H1 (cell line): ENCODE measurements around the gene DENND2D.

Source experiments
- POLR2A ChIP-seq, 2 experiments: IDR thresholded peaks; 1 replicate in 1 of 2; 2 replicates in 1 of 2; pipeline ENCODE4 v1.6.1; 2011; ENCODE audit warnings: low read depth in 2 of 2, low read length in 2 of 2, mild to moderate bottlenecking in 2 of 2; ENCODE audit errors: control extremely low read depth in 1 of 2
- TF ChIP-seq, protein P1 (sequence below), 3 experiments: IDR thresholded peaks; 1 replicate in 2 of 3; 2 replicates in 1 of 3; pipeline versions ENCODE4 v1.5.1 to v1.6.1; 2011; ENCODE audit warnings: low read length in 3 of 3, mild to moderate bottlenecking in 3 of 3, inconsistent platforms in 2 of 3, low read depth in 1 of 3, moderate library complexity in 1 of 3; ENCODE audit not compliant: insufficient read depth in 1 of 3; ENCODE audit errors: control extremely low read depth in 1 of 3

DNA sequence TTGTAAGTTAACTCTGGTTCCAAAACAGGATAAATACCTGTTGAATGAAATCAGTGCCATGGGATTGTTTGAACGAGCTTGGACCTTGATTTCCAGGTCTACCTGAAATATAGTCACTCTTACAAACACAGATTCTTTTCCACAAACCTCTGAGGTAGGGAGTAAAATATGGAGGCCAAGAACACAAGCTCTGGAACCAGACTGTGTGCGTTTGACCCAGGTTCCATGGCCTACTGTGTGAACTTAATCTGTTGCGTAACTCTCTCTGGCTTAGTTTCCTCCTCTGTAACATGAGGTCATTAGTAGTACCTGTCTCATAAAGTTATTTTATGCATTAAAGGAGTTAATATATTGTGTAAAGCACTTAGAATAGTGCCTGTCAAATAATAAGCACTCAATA is 25.1 kb downstream of the DENND2D start:
- TF ChIP-seq POLR2A (IDR thresholded peaks at IDR 0.05; ENCODE audit: control extremely low read depth in 1 of 2, low read depth in 2 of 2, low read length in 2 of 2): no peak
- TF ChIP-seq, protein P1, sequence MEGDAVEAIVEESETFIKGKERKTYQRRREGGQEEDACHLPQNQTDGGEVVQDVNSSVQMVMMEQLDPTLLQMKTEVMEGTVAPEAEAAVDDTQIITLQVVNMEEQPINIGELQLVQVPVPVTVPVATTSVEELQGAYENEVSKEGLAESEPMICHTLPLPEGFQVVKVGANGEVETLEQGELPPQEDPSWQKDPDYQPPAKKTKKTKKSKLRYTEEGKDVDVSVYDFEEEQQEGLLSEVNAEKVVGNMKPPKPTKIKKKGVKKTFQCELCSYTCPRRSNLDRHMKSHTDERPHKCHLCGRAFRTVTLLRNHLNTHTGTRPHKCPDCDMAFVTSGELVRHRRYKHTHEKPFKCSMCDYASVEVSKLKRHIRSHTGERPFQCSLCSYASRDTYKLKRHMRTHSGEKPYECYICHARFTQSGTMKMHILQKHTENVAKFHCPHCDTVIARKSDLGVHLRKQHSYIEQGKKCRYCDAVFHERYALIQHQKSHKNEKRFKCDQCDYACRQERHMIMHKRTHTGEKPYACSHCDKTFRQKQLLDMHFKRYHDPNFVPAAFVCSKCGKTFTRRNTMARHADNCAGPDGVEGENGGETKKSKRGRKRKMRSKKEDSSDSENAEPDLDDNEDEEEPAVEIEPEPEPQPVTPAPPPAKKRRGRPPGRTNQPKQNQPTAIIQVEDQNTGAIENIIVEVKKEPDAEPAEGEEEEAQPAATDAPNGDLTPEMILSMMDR (IDR thresholded peaks at IDR 0.05; ENCODE audit: control extremely low read depth in 1 of 3, insufficient read depth in 1 of 3, low read depth in 1 of 3, low read length in 3 of 3): no peak
